ENCODE results near the gene PHACTR3. TPM values are rescaled to one million over a fixed set of nuclear protein-coding genes. Genes with fewer than 3 reads are reported as not detected.

Gene PHACTR3
- total RNA-seq, 1 experiment from 2014 or later: 0.10 TPM

GRCh38 chr20:59808729-59809381, 204.5 kb downstream of the PHACTR3 start:
- H3K27ac ChIP-seq (ENCODE audit: low read length): no peak overlapping the region
- H3K36me3 ChIP-seq (ENCODE audit: control insufficient read depth, insufficient read depth, low read length): no peaks in the 10 kb centered on the region
- TF ChIP-seq CTCF (IDR thresholded peaks at IDR 0.05) (no peak), TCF7L2 (IDR thresholded peaks at IDR 0.05; ENCODE audit: low read depth, low read length) (no peak), SIN3A (IDR thresholded peaks at IDR 0.05; ENCODE audit: borderline replicate concordance, insufficient read depth, low read depth, low read length) (no peak), POLR2AphosphoS5 (IDR thresholded peaks at IDR 0.05; ENCODE audit: low read depth, low read length) (no peak), REST (IDR thresholded peaks at IDR 0.05; ENCODE audit: insufficient read depth in 1 of 2, low read depth in 2 of 2, low read length in 1 of 2) (no peak)
- no peaks in the 10 kb centered on the region for H3K4me1 ChIP-seq (ENCODE audit: control insufficient read depth, insufficient read depth, low read length)
- ATAC-seq (no peak), DNase-seq (ENCODE audit: low read depth, low spot score) (no peak)
- peaks cover 5% of the 10 kb centered on the region for H3K27me3 ChIP-seq (ENCODE audit: control insufficient read depth, insufficient read depth, low read length)
- H3K4me3 ChIP-seq (ENCODE audit: low read depth in 2 of 2, low read length in 2 of 2): no peak overlapping the region
- intact Hi-C loops (cut with micrococcal nuclease; ENCODE audit: unreplicated experiment): no loop called here
- H3K9me3 ChIP-seq (ENCODE audit: control insufficient read depth, insufficient read depth, low read depth, low read length): no peaks in the 10 kb centered on the region
- CTCF ChIA-PET: no interaction called here
- no TSS peak for BruUV-seq (replicated peaks)
- POLR2A ChIA-PET: no interaction called here
- in situ Hi-C loops (cut with HindIII; ENCODE audit: low pct_unique_long_range_greater_than_20kb, low sequenced_read_pairs): no loop called here

- in situ Hi-C loops (cut with HindIII; ENCODE audit: low pct_unique_long_range_greater_than_20kb, low sequenced_read_pairs) (no loop called here), intact Hi-C loops (cut with micrococcal nuclease; ENCODE audit: unreplicated experiment) (no loop called here)
- no peaks in the 10 kb centered on the region for H3K9me3 ChIP-seq (ENCODE audit: control insufficient read depth, insufficient read depth, low read depth, low read length)
- CTCF ChIA-PET: no interaction called here
- H3K27me3 ChIP-seq (ENCODE audit: control insufficient read depth, insufficient read depth, low read length): peaks cover 3% of the 10 kb centered on the region
- BruUV-seq (replicated peaks): no TSS peak
- H3K36me3 ChIP-seq (ENCODE audit: control insufficient read depth, insufficient read depth, low read length): no peaks in the 10 kb centered on the region
- no peaks in the 10 kb centered on the region for H3K4me1 ChIP-seq (ENCODE audit: control insufficient read depth, insufficient read depth, low read length)
- H3K27ac ChIP-seq (ENCODE audit: low read length): no peak overlapping the region
- DNase-seq (ENCODE audit: low read depth, low spot score) (no peak), ATAC-seq (no peak)
- POLR2A ChIA-PET: no interaction called here
- no peak overlapping the region for H3K4me3 ChIP-seq (ENCODE audit: low read depth in 2 of 2, low read length in 2 of 2)
- TF ChIP-seq REST (IDR thresholded peaks at IDR 0.05; ENCODE audit: insufficient read depth in 1 of 2, low read depth in 2 of 2, low read length in 1 of 2) (no peak), CTCF (IDR thresholded peaks at IDR 0.05) (no peak), POLR2AphosphoS5 (IDR thresholded peaks at IDR 0.05; ENCODE audit: low read depth, low read length) (no peak), TCF7L2 (IDR thresholded peaks at IDR 0.05; ENCODE audit: low read depth, low read length) (no peak), SIN3A (IDR thresholded peaks at IDR 0.05; ENCODE audit: borderline replicate concordance, insufficient read depth, low read depth, low read length) (no peak)
These were observed 205.5 kb downstream of the PHACTR3 start for GRCh38 chr20:59809630-59810448.
